T-helper 17 cell (primary cell): ENCODE measurements around the gene VPS16. TPM values are rescaled to one million over a fixed set of nuclear protein-coding genes. Genes with fewer than 3 reads are reported as not detected.

Source experiments
- ATAC-seq: fragments of 150-1000 bp; cut with Tn5 transposase; 2 replicates; pipeline ENCODE4 v1.10.0; 2021; ENCODE audit warnings: mild to moderate bottlenecking, moderate library complexity
- DNase-seq, 3 donors: peaks; one replicate each; pipeline versions ENCODE4 v3.0.0 to v3.0.0-alpha.2; 2020 to 2021
- H3K9me3 ChIP-seq: one replicate; pipeline ENCODE4 v1.7.0; 2013; ENCODE audit warnings: low read length, mild to moderate bottlenecking; ENCODE audit not compliant: control insufficient read depth, poor library complexity, severe bottlenecking
- H3K27ac Mint-ChIP-seq: one replicate; pipeline ENCODE4 v1.8.0; 2022; ENCODE audit warnings: mild to moderate bottlenecking, moderate library complexity, mixed read lengths
- H3K27me3 Mint-ChIP-seq: one replicate; pipeline ENCODE4 v1.8.0; 2022; ENCODE audit warnings: mixed read lengths
- H3K36me3 Mint-ChIP-seq: one replicate; pipeline ENCODE4 v1.8.0; 2022; ENCODE audit warnings: low read depth, mixed read lengths
- H3K4me1 Mint-ChIP-seq: one replicate; pipeline ENCODE4 v1.8.0; 2022; ENCODE audit warnings: mild to moderate bottlenecking, mixed read lengths
- H3K4me3 Mint-ChIP-seq: one replicate; pipeline ENCODE4 v1.8.0; 2022; ENCODE audit warnings: mild to moderate bottlenecking, moderate library complexity, mixed read lengths
- total RNA-seq, 4 donors: library from RNA in 2 of 4; stranded (reverse) in 2 of 4; gene quantifications; one replicate each; pipeline ENCODE4 v1.2.3 and lab custom pipeline; 2022 to 2026

The VPS16 gene
- total RNA-seq, 2 donors from 2014 or later, result 41.9 to 42.9 TPM

GRCh38 chr20:2849529-2849928, 9.0 kb downstream of the VPS16 start:
- H3K27ac Mint-ChIP-seq, result no peak overlapping the region
- DNase-seq (no peak), ATAC-seq (no peak)
- H3K4me1 Mint-ChIP-seq, result peaks cover 16% of the 10 kb centered on the region
- no peak overlapping the region for H3K4me3 Mint-ChIP-seq
- H3K36me3 Mint-ChIP-seq, result peaks cover under 1% of the 10 kb centered on the region
- no peaks in the 10 kb centered on the region for H3K9me3 ChIP-seq
- H3K27me3 Mint-ChIP-seq, result no peaks in the 10 kb centered on the region

GRCh38 chr20:2851086-2851485, 10.5 kb downstream of the VPS16 start:
- DNase-seq (no peak), ATAC-seq (no peak)
- Mint-ChIP-seq H3K36me3 (no peaks in the 10 kb centered on the region), H3K4me3 (no peak overlapping the region), H3K27ac (peak overlapping the region; percentile 88), H3K4me1 (peaks cover 11% of the 10 kb centered on the region), H3K27me3 (no peaks in the 10 kb centered on the region)
- H3K9me3 ChIP-seq, result no peaks in the 10 kb centered on the region

DNA sequence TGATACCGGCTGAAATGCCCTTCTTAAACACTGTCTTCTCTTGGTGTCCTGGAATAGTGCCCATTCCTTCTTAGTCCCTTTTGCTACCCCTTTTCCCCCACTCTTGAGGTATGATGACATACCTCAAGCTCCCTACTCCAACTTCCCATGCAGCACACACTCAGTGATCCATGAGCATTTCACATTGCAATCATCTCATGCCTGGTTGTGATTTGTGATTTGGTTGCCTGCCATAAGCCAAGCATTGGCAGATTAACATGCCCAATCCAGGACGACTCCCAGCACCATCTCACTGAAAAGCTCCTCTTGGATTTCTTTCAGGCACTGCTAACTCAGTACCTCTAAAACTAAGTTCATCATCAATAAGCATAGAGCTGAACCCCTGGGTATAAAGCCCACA, 18.0 kb downstream of the VPS16 start:
- no peak for ATAC-seq
- H3K4me3 Mint-ChIP-seq, result no peak overlapping the region
- peaks cover 9% of the 10 kb centered on the region for H3K4me1 Mint-ChIP-seq
- no peaks in the 10 kb centered on the region for H3K27me3 Mint-ChIP-seq
- H3K36me3 Mint-ChIP-seq, result peaks cover 3% of the 10 kb centered on the region
- no peak for DNase-seq
- no peaks in the 10 kb centered on the region for H3K9me3 ChIP-seq
- no peak overlapping the region for H3K27ac Mint-ChIP-seq

GRCh38 chr20:2859330-2860121, 19.0 kb downstream of the VPS16 start:
- no peak for ATAC-seq
- H3K9me3 ChIP-seq, result no peaks in the 10 kb centered on the region
- H3K27me3 Mint-ChIP-seq, result no peaks in the 10 kb centered on the region
- H3K4me1 Mint-ChIP-seq, result peaks cover 9% of the 10 kb centered on the region
- no peak overlapping the region for H3K27ac Mint-ChIP-seq
- H3K4me3 Mint-ChIP-seq, result no peak overlapping the region
- DNase-seq, result no peak
- peaks cover 3% of the 10 kb centered on the region for H3K36me3 Mint-ChIP-seq

DNA sequence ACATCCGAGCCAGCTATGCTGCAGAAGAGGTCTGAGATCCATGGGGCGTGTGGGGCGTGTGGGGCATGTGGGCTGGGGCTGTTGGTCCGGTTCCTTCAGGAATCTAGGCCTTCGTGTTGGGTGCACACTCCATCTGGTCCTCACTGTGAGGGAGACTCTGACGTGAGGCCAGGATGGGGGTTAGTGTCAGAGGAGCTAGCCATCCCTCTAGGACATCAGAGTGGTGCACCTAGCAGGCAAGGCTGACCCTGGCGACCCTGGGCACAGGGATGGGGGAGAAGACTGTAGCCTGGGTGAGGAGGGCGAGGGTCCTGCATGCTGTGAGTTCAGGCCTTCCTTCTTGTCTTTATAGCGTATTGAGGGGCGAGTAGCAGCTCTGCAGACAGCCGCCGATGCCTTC, 24.1 kb downstream of the VPS16 start:
- peak overlapping the region; percentile 43 for H3K27ac Mint-ChIP-seq
- no peaks in the 10 kb centered on the region for H3K27me3 Mint-ChIP-seq
- H3K4me1 Mint-ChIP-seq, result peaks cover 18% of the 10 kb centered on the region
- DNase-seq (no peak), ATAC-seq (no peak)
- peaks cover 2% of the 10 kb centered on the region for H3K36me3 Mint-ChIP-seq
- no peak overlapping the region for H3K4me3 Mint-ChIP-seq
- H3K9me3 ChIP-seq, result no peaks in the 10 kb centered on the region

DNA sequence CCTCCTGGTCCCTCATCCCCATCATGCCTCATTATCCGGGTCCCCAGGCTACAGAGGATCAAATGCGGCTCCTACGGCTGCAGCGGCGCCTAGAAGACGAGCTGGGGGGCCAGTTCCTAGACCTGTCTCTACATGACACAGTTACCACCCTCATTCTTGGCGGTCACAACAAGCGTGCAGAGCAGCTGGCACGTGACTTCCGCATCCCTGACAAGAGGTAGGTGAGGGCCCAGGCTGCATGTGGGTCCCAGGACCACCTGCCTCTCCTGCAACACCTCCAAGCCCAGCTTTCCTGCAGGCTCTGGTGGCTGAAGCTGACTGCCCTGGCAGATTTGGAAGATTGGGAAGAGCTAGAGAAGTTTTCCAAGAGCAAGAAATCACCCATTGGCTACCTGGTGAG, 24.6 kb downstream of the VPS16 start:
- ATAC-seq, result no peak
- H3K4me3 Mint-ChIP-seq, result peak overlapping the region; percentile 45
- DNase-seq, result no peak

DNA sequence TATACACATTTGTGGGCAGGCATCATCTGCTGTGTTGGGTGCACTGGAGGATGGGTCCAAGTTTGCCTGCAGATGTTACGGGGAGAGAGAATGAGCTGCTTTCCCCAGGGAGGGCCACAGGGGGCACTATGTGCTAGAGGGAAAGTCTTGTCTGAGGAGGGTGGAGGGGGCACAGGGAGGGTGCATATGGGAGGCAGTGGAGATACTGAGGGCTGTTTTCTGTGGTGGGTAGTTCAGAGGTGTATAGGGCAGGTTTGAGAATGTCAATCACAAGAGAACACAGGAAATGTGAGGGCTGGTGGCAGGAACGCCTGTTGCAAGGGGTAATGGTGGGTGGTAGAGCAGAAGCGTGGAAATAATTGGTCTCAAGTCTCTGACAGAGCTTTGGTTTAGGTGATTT, 25.1 kb downstream of the VPS16 start:
- Mint-ChIP-seq H3K27ac (peak overlapping the region; percentile 43), H3K27me3 (no peaks in the 10 kb centered on the region), H3K4me1 (peaks cover 18% of the 10 kb centered on the region), H3K36me3 (peaks cover 2% of the 10 kb centered on the region), H3K4me3 (peak overlapping the region; percentile 45)
- DNase-seq (no peak), ATAC-seq (peak; percentile 50)
- H3K9me3 ChIP-seq, result no peaks in the 10 kb centered on the region

More for the DNA sequence above, 24.6 kb downstream of the VPS16 start:
- no peaks in the 10 kb centered on the region for H3K27me3 Mint-ChIP-seq
- H3K36me3 Mint-ChIP-seq, result peaks cover 2% of the 10 kb centered on the region
- no peaks in the 10 kb centered on the region for H3K9me3 ChIP-seq
- peaks cover 18% of the 10 kb centered on the region for H3K4me1 Mint-ChIP-seq
- H3K27ac Mint-ChIP-seq, result peak overlapping the region; percentile 43

- no peaks in the 10 kb centered on the region for H3K9me3 ChIP-seq
- H3K4me1 Mint-ChIP-seq, result peaks cover 18% of the 10 kb centered on the region
- ATAC-seq, result no peak
- H3K27ac Mint-ChIP-seq, result no peak overlapping the region
- H3K27me3 Mint-ChIP-seq, result no peaks in the 10 kb centered on the region
- DNase-seq, result no peak
- no peak overlapping the region for H3K4me3 Mint-ChIP-seq
- peaks cover 2% of the 10 kb centered on the region for H3K36me3 Mint-ChIP-seq
Observed at GRCh38 chr20:2866236-2866635, 25.7 kb downstream of the VPS16 start.

DNA sequence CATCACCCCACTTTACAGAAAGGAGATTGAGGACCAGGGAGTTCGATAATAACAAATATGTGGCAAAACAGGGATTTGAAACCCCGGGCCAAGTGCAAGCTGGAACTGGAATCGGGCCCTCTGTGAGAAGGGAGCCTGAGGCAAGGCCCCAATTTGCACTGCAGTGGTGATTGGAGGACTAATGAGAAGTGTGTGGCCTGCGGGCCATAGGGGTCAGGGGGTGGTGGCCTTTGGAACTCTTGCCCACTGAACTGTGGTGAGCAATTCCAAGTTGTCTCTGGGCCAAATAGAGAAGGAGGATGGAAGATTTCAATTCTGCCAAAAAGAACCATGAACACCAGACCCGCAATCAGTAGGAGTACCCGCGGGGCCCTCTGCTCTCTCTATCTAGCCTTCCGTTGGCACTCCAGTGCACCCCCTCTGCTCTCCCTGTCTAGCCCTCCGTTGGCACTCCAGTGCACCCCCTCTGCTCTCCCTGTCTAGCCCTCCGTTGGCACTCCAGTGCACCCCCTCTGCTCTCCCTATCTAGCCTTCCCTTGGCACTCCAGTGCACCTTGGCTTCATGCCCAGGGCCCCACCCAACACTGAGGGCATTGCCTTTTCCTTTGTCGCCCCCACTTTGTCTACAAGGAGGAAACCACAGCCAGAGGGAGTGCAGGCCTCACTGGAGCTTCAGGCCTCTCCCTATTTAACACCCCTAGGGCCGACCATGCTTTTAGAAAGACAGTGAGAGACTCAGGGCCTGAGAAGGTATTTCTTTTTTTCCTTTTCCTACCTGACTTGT, 26.7 kb downstream of the VPS16 start:
- DNase-seq, result no peak
- ATAC-seq, result no peak
- Mint-ChIP-seq H3K27me3 (no peaks in the 10 kb centered on the region), H3K27ac (peak overlapping the region; percentile 66), H3K4me3 (peak overlapping the region; percentile 52), H3K4me1 (peaks cover 18% of the 10 kb centered on the region), H3K36me3 (peaks cover 2% of the 10 kb centered on the region)
- no peaks in the 10 kb centered on the region for H3K9me3 ChIP-seq

GRCh38 chr20:2869381-2869780, 28.8 kb downstream of the VPS16 start:
- H3K36me3 Mint-ChIP-seq, result peaks cover 2% of the 10 kb centered on the region
- no peaks in the 10 kb centered on the region for H3K27me3 Mint-ChIP-seq
- H3K9me3 ChIP-seq, result no peaks in the 10 kb centered on the region
- no peak overlapping the region for H3K4me3 Mint-ChIP-seq
- H3K27ac Mint-ChIP-seq, result no peak overlapping the region
- H3K4me1 Mint-ChIP-seq, result peaks cover 26% of the 10 kb centered on the region
- DNase-seq (no peak), ATAC-seq (no peak)

DNA sequence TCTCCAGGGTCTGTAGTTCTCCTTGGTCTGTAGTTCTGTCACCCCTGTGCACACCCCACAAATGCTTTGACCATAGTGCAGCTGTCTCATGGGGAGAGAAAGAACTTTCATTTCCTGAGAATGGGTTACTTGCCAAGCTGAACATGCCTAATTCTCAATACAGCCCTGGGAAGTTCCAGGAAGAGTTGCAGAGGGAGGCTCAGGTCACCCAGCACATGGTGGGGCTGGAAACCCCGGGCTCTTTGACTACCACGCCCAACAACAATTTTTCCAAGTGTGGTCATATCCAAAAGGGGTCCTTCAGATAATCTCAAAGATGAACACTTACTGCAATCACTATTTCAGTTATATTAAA, 30.5 kb downstream of the VPS16 start:
- ATAC-seq (no peak), DNase-seq (no peak)
- H3K36me3 Mint-ChIP-seq, result no peaks in the 10 kb centered on the region
- H3K27ac Mint-ChIP-seq, result no peak overlapping the region
- H3K27me3 Mint-ChIP-seq, result no peaks in the 10 kb centered on the region
- no peak overlapping the region for H3K4me3 Mint-ChIP-seq
- no peaks in the 10 kb centered on the region for H3K9me3 ChIP-seq
- peaks cover 35% of the 10 kb centered on the region for H3K4me1 Mint-ChIP-seq

- no peaks in the 10 kb centered on the region for H3K9me3 ChIP-seq
- Mint-ChIP-seq H3K4me3 (peak overlapping the region; percentile 96), H3K36me3 (no peaks in the 10 kb centered on the region), H3K27me3 (no peaks in the 10 kb centered on the region), H3K27ac (no peak overlapping the region), H3K4me1 (peaks cover 43% of the 10 kb centered on the region)
- no peak for ATAC-seq
- DNase-seq, result peak in 1 of 3 donors; percentile 15
Observed at GRCh38 chr20:2871661-2872458, 31.3 kb downstream of the VPS16 start.

- H3K27me3 Mint-ChIP-seq, result no peaks in the 10 kb centered on the region
- H3K27ac Mint-ChIP-seq, result peak overlapping the region; percentile 87
- peaks cover 37% of the 10 kb centered on the region for H3K4me1 Mint-ChIP-seq
- peak overlapping the region; percentile 96 for H3K4me3 Mint-ChIP-seq
- ATAC-seq (peak; percentile 68), DNase-seq (peak; percentile 62 to 64 (median 63))
- no peaks in the 10 kb centered on the region for H3K36me3 Mint-ChIP-seq
- H3K9me3 ChIP-seq, result no peaks in the 10 kb centered on the region
Observed at GRCh38 chr20:2872459-2873009, 32.0 kb downstream of the VPS16 start.
